Measurements from ENCODE around the gene DYNC1I2. TPM values are rescaled to one million over a fixed set of nuclear protein-coding genes. Genes with fewer than 3 reads are reported as not detected.

DYNC1I2 gene
- total RNA-seq, 4 donors from 2014 or later, result 47.5 to 146 (median 101) TPM

DNA sequence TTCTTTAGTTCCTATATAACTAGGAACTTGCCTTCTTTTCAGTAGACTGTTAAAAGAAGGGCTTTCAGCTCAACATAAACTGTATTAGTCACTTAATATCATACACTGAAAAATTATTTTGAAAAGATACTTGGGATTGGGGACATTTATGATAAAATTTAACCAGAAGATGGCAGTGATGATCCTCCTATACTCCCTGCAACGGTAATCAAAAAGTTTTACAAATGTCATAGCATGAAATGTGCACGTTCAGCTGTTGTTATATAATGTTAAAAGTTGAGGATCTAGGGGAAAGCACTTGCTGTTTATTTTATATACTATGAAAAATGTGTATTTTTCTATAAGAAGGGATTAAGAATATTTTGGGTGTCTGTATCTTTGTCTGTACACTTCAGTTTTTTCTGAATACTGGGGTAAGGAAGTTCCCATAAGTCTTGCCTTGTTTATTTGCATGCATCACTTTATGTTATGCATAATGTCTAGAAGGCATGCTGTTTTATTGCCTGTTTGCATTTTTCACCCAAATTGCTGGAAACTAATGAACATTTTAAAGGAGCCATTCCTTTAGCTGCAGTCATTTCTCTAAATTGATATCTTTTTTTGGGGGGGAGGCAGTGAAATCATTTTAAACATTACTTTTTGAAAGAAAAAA, 19.0 kb downstream of the DYNC1I2 start:
- DNase-seq, result no peak
- no peak for TF ChIP-seq POLR2A (IDR thresholded peaks at IDR 0.05)
- no peak for TF ChIP-seq EP300 (IDR thresholded peaks at IDR 0.05; ENCODE audit: low read depth)
- TF ChIP-seq POLR2AphosphoS5 (IDR thresholded peaks at IDR 0.05), result no peak
- TF ChIP-seq, protein P1, sequence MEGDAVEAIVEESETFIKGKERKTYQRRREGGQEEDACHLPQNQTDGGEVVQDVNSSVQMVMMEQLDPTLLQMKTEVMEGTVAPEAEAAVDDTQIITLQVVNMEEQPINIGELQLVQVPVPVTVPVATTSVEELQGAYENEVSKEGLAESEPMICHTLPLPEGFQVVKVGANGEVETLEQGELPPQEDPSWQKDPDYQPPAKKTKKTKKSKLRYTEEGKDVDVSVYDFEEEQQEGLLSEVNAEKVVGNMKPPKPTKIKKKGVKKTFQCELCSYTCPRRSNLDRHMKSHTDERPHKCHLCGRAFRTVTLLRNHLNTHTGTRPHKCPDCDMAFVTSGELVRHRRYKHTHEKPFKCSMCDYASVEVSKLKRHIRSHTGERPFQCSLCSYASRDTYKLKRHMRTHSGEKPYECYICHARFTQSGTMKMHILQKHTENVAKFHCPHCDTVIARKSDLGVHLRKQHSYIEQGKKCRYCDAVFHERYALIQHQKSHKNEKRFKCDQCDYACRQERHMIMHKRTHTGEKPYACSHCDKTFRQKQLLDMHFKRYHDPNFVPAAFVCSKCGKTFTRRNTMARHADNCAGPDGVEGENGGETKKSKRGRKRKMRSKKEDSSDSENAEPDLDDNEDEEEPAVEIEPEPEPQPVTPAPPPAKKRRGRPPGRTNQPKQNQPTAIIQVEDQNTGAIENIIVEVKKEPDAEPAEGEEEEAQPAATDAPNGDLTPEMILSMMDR (IDR thresholded peaks at IDR 0.05), result peak in 2 of 5 experiments; percentile 10 to 14
- no peaks in the 10 kb centered on the region for H3K27me3 ChIP-seq
- H3K4me3 ChIP-seq, result no peak overlapping the region
- in situ Hi-C loops (cut with MboI; ENCODE audit: low pct_ligation_motif_present in 1 of 4, low pct_unique_long_range_greater_than_20kb in 1 of 4, low sequenced_read_pairs in 3 of 4) (loop anchor here in 3 of 4 donors (10.0 to 25.0 kb wide), 3 partner anchors 399 to 781 kb away; partner anchors contain the start of gene DLX2 (in 2 of the 3)), intact Hi-C loops (cut with DNase I; ENCODE audit: low total_unique reads) (loop anchor here (10.0 kb wide), 1 partner anchor 399 kb away; the partner anchor contains the start of gene DLX2)
- peaks cover 0 to 17% (median 3%) of the 10 kb centered on the region in 4 donors for H3K4me1 ChIP-seq
- peaks cover 0 to 4% (median 2%) of the 10 kb centered on the region in 4 donors for H3K36me3 ChIP-seq
- no peak overlapping the region for H3K27ac ChIP-seq
- no peaks in the 10 kb centered on the region for H3K9me3 ChIP-seq
- 24 to 31% methylated on average over 2 of the region's 2 CpGs for WGBS, 2 donors (ENCODE audit: low coverage in 1 of 2)

DNA sequence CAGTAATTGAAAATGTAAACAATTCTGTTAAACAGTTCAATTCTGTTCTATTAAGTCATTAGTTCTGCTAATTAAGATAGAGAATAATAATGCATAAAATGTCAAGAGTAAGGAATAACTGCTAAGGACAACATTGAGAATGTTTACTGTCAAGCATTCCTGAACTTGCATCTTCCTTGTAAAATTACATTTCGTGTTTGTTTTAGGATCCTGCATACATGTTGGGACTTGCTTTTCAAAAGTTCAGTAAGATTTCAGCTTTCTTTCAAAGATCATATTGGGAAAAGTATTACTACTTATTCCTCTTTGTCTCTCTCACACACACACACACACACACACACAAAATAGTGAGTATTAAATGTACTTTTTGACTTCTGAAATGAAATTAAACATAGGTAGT, 20.5 kb downstream of the DYNC1I2 start:
- in situ Hi-C loops (cut with MboI; ENCODE audit: low pct_ligation_motif_present in 1 of 4, low pct_unique_long_range_greater_than_20kb in 1 of 4, low sequenced_read_pairs in 3 of 4), result loop anchor here in 3 of 4 donors (10.0 to 25.0 kb wide), 3 partner anchors 397 to 780 kb away; partner anchors contain the start of gene DLX2 (in 2 of the 3)
- H3K9me3 ChIP-seq, result no peaks in the 10 kb centered on the region
- TF ChIP-seq POLR2AphosphoS5 (IDR thresholded peaks at IDR 0.05) (no peak), EP300 (IDR thresholded peaks at IDR 0.05; ENCODE audit: low read depth) (no peak), POLR2A (IDR thresholded peaks at IDR 0.05) (no peak)
- TF ChIP-seq, protein P1 (IDR thresholded peaks at IDR 0.05), result no peak
- H3K27me3 ChIP-seq, result no peaks in the 10 kb centered on the region
- intact Hi-C loops (cut with DNase I; ENCODE audit: low total_unique reads), result loop anchor here (10.0 kb wide), 1 partner anchor 397 kb away; the partner anchor contains the start of gene DLX2
- WGBS, 2 donors (ENCODE audit: low coverage in 1 of 2), result 88 to 89% methylated on average over 1 of the region's 1 CpG
- DNase-seq, result no peak
- no peak overlapping the region for H3K4me3 ChIP-seq
- H3K36me3 ChIP-seq, result peaks cover 0 to 3% (median 0%) of the 10 kb centered on the region in 4 donors
- H3K4me1 ChIP-seq, result peaks cover 0 to 17% (median 5%) of the 10 kb centered on the region in 4 donors
- no peak overlapping the region for H3K27ac ChIP-seq

DNA sequence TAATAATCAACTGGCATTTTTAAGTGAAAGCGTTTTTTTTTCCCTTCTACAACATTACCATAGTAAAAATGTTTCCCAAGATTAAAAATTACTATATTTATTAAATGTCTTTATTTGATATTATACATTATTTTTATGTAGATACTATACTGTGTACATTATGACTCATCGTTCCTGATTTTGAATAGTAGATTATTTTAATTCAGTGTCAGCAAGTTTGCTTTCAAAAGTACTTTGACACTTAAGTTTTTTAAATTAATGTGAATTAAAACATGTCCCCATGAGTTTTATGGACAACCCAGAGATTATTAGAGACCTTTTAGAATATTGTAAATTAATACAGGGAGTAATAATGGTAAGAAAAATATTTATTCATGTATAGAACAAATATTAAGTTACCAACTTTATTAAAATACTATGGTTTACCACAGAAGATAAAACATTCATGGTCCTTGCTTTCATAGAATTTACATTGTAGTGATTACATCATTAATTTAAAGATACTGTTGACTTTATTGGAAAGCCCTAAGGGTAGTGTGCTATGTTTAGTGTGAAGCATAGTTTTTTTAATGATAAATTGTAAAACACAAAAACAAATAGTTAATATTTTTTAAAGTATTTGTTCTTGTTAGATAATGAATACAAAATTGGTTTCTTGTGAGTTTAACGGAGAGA, 21.9 kb downstream of the DYNC1I2 start:
- H3K36me3 ChIP-seq, result no peaks in the 10 kb centered on the region
- H3K9me3 ChIP-seq, result no peaks in the 10 kb centered on the region
- DNase-seq, result no peak
- no peak overlapping the region for H3K27ac ChIP-seq
- no peak overlapping the region for H3K4me3 ChIP-seq
- TF ChIP-seq, protein P1 (IDR thresholded peaks at IDR 0.05), result no peak
- TF ChIP-seq POLR2AphosphoS5 (IDR thresholded peaks at IDR 0.05) (no peak), EP300 (IDR thresholded peaks at IDR 0.05; ENCODE audit: low read depth) (no peak), POLR2A (IDR thresholded peaks at IDR 0.05) (no peak)
- intact Hi-C loops (cut with DNase I; ENCODE audit: low total_unique reads), result loop anchor here (10.0 kb wide), 1 partner anchor 396 kb away; the partner anchor contains the start of gene DLX2
- in situ Hi-C loops (cut with MboI; ENCODE audit: low pct_ligation_motif_present in 1 of 4, low pct_unique_long_range_greater_than_20kb in 1 of 4, low sequenced_read_pairs in 3 of 4), result loop anchor here in 3 of 4 donors (10.0 to 25.0 kb wide), 3 partner anchors 396 to 778 kb away; partner anchors contain the start of gene DLX2 (in 2 of the 3)
- WGBS, 2 donors (ENCODE audit: low coverage in 1 of 2), result 72 to 81% methylated on average over 3 of the region's 3 CpGs
- H3K4me1 ChIP-seq, result peaks cover 0 to 8% (median 2%) of the 10 kb centered on the region in 4 donors
- no peaks in the 10 kb centered on the region for H3K27me3 ChIP-seq

DNA sequence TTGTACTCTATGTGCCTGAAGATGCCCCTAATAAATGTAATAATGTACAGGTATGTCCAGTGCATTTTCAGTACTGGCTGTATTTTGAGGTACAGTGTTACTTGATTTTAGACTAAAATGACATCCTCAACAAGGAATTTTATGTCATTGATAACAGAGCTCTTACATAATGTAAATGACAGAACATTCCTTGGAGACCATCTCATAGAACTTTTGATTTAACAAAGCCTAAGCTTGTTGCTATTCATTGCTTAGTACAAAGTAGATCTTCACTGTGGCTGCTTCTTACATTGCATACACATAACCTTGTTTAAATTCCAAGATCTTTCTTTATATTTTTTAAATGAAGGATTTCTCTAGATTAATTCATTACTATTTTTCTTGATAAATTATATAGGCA, 24.1 kb downstream of the DYNC1I2 start:
- Histone ChIP-seq H3K36me3 (peaks cover 0 to 17% (median 5%) of the 10 kb centered on the region in 4 donors), H3K4me1 (peaks cover 0 to 3% (median under 1%) of the 10 kb centered on the region in 4 donors), H3K4me3 (no peak overlapping the region), H3K27me3 (no peaks in the 10 kb centered on the region), H3K9me3 (no peaks in the 10 kb centered on the region), H3K27ac (no peak overlapping the region)
- in situ Hi-C loops (cut with MboI; ENCODE audit: low pct_ligation_motif_present in 1 of 4, low pct_unique_long_range_greater_than_20kb in 1 of 4, low sequenced_read_pairs in 3 of 4), result loop anchor here in 2 of 4 donors (25.0 kb wide), 2 partner anchors 401 to 776 kb away; partner anchors contain the start of gene DLX2 (in 1 of the 2)
- DNase-seq, result no peak
- TF ChIP-seq POLR2AphosphoS5 (IDR thresholded peaks at IDR 0.05) (no peak), POLR2A (IDR thresholded peaks at IDR 0.05) (no peak), EP300 (IDR thresholded peaks at IDR 0.05; ENCODE audit: low read depth) (no peak)
- TF ChIP-seq, protein P1 (IDR thresholded peaks at IDR 0.05), result no peak
- intact Hi-C loops (cut with DNase I; ENCODE audit: low total_unique reads), result no loop called here

Data from transverse colon (tissue), 4 donors.